Smooth muscle cell (in vitro differentiated cells): Measurements from ENCODE around the gene ARL5C. TPM values are rescaled to one million over a fixed set of nuclear protein-coding genes. Genes with fewer than 3 reads are reported as not detected.
A peak's percentile ranks its signal among the peaks of the same experiment; 100 is the strongest.

Source experiments
- DNase-seq: peaks from one replicate; lab custom pipeline; 2025; ENCODE audit not compliant: unreplicated experiment; lab: John Stamatoyannopoulos, UW
- H2AFZ ChIP-seq: fragments of 200-600 bp; sonication (generic); 2 replicates; pipeline ENCODE4 v1.6.0; 2016; ENCODE audit warnings: antibody characterized with exemption, low read depth, mild to moderate bottlenecking
- H3F3A ChIP-seq: fragments of 200-600 bp; sonication (generic); 2 replicates; pipeline ENCODE4 v1.6.0; 2017; ENCODE audit warnings: antibody characterized with exemption, low read depth
- H3K27ac ChIP-seq: fragments of 200-600 bp; sonication (generic); 2 replicates; pipeline ENCODE4 v1.5.1; 2016; ENCODE audit warnings: low read depth, mild to moderate bottlenecking
- H3K27me3 ChIP-seq: fragments of 200-600 bp; sonication (generic); 2 replicates; pipeline ENCODE4 v1.6.1; 2016; ENCODE audit warnings: low read depth, mild to moderate bottlenecking
- H3K36me3 ChIP-seq: fragments of 200-600 bp; sonication (generic); 2 replicates; pipeline ENCODE4 v1.5.1; 2016; ENCODE audit warnings: low read depth
- H3K4me1 ChIP-seq: fragments of 200-600 bp; sonication (generic); 2 replicates; pipeline ENCODE4 v1.5.1; 2016; ENCODE audit warnings: low read depth
- H3K4me2 ChIP-seq: fragments of 200-600 bp; sonication (generic); 2 replicates; pipeline ENCODE4 v1.6.0; 2016; ENCODE audit warnings: mild to moderate bottlenecking
- H3K4me3 ChIP-seq: fragments of 200-600 bp; sonication (generic); 2 replicates; pipeline ENCODE4 v1.5.1; 2016; ENCODE audit warnings: mild to moderate bottlenecking
- H3K79me2 ChIP-seq: fragments of 200-600 bp; sonication (generic); 2 replicates; pipeline ENCODE4 v1.6.0; 2016; ENCODE audit warnings: low read depth, mild to moderate bottlenecking
- H3K9ac ChIP-seq: fragments of 200-600 bp; sonication (generic); 2 replicates; pipeline ENCODE4 v1.6.0; 2016; ENCODE audit warnings: low read depth
- H3K9me3 ChIP-seq: fragments of 200-600 bp; sonication (generic); replicated peaks from 2 replicates; pipeline ENCODE4 v1.5.1; 2016; ENCODE audit warnings: low read depth
- H4K20me1 ChIP-seq: fragments of 200-600 bp; sonication (generic); 2 replicates; pipeline ENCODE4 v1.6.0; 2016; ENCODE audit warnings: low read depth
- CTCF ChIP-seq: fragments of 200-600 bp; sonication (generic); IDR thresholded peaks from 2 replicates; pipeline ENCODE4 v1.5.1; 2017; ENCODE audit warnings: borderline replicate concordance, mild to moderate bottlenecking, antibody characterized with exemption; ENCODE audit not compliant: insufficient read depth, poor library complexity, severe bottlenecking
- WGBS: methylation state at CpG from one replicate; pipeline ENCODE4 v1.1.7; 2016; ENCODE audit warnings: low lambda C conversion rate; 5-methylcytosine and 5-hydroxymethylcytosine counted together
- polyA plus RNA-seq: library from polyadenylated mRNA; unstranded; fragments of >200 nt; fragmentation: Nextera tagmentation; extraction: Ambion mirVana; gene quantifications from 2 replicates; pipeline ENCODE4 v1.2.1, GENCODE V29; 2016
- total RNA-seq: library from RNA; depleted of rRNA; stranded (reverse); fragments of >200 nt; gene quantifications from 2 replicates; pipeline ENCODE4 v1.2.3, GENCODE V29; 2014

Gene ARL5C
- total and polyA plus RNA-seq, 2 experiments from 2014 or later: not detected

- Histone ChIP-seq H3K27me3 (no peaks in the 10 kb centered on the region), H3K36me3 (no peaks in the 10 kb centered on the region), H3F3A (no peaks in the 10 kb centered on the region), H3K4me3 (no peak overlapping the region), H3K4me1 (no peaks in the 10 kb centered on the region), H3K9me3 (no peaks in the 10 kb centered on the region), H3K9ac (no peak overlapping the region), H4K20me1 (peaks cover 12% of the 10 kb centered on the region), H3K4me2 (no peak overlapping the region), H3K79me2 (no peaks in the 10 kb centered on the region), H3K27ac (no peak overlapping the region), H2AFZ (no peak overlapping the region)
- DNase-seq: no peak
- WGBS: 86% methylated on average over 12 of the region's 12 CpGs
- no peak for TF ChIP-seq CTCF
Observed at GRCh38 chr17:39177256-39177655, 11.3 kb upstream of the ARL5C start.

- Histone ChIP-seq H3K27me3 (no peaks in the 10 kb centered on the region), H3K79me2 (no peaks in the 10 kb centered on the region), H3K4me1 (no peaks in the 10 kb centered on the region), H3K9me3 (no peaks in the 10 kb centered on the region), H3K27ac (no peak overlapping the region), H4K20me1 (peaks cover 12% of the 10 kb centered on the region), H3K4me3 (no peak overlapping the region), H2AFZ (no peak overlapping the region), H3K4me2 (no peak overlapping the region), H3F3A (no peaks in the 10 kb centered on the region), H3K36me3 (no peaks in the 10 kb centered on the region), H3K9ac (no peak overlapping the region)
- no peak for TF ChIP-seq CTCF
- DNase-seq: no peak
- WGBS: 74% methylated on average over 10 of the region's 10 CpGs
Observed at GRCh38 chr17:39175695-39176093, 9.7 kb upstream of the ARL5C start.

- Histone ChIP-seq H2AFZ (no peak overlapping the region), H4K20me1 (peaks cover 12% of the 10 kb centered on the region), H3K4me1 (no peaks in the 10 kb centered on the region), H3K9ac (no peak overlapping the region), H3K4me2 (no peak overlapping the region), H3K27ac (no peak overlapping the region), H3K27me3 (no peaks in the 10 kb centered on the region), H3K79me2 (no peaks in the 10 kb centered on the region), H3F3A (no peaks in the 10 kb centered on the region), H3K36me3 (no peaks in the 10 kb centered on the region), H3K4me3 (no peak overlapping the region), H3K9me3 (no peaks in the 10 kb centered on the region)
- DNase-seq: peak; percentile 14
- peak; percentile 77 for TF ChIP-seq CTCF
- WGBS: 76% methylated on average over 27 of the region's 35 CpGs
Observed at GRCh38 chr17:39174920-39175694, 9.1 kb upstream of the ARL5C start.
